Measurements from ENCODE around the gene ZNF511. TPM values are rescaled to one million over a fixed set of nuclear protein-coding genes. Genes with fewer than 3 reads are reported as not detected.

ZNF511 gene
- total RNA-seq, 2 experiments from 2014 or later = 68.8 to 95.0 TPM

- POLR2A ChIA-PET = interaction anchor here (0.6 kb wide), 1 partner anchor 86 kb away, joined by 3 read pairs; no protein-coding TSS in a partner anchor
- CTCF ChIA-PET (ENCODE audit: unreplicated experiment) = no interaction called here
- Histone ChIP-seq H3K27ac (ENCODE audit: low read depth, low read length, poor library complexity, severe bottlenecking) (no peak overlapping the region), H3K4me2 (ENCODE audit: low read length) (no peak overlapping the region), H3K9me2 (ENCODE audit: insufficient read depth, low read length) (no peaks in the 10 kb centered on the region), H4K20me1 (ENCODE audit: insufficient read depth, low read length) (no peaks in the 10 kb centered on the region), H3K9me3 (ENCODE audit: low read length) (no peaks in the 10 kb centered on the region), H3K36me3 (ENCODE audit: insufficient read depth, low read length) (peaks cover 38% of the 10 kb centered on the region), H2AFZ (ENCODE audit: low read length) (no peak overlapping the region), H3K4me1 (ENCODE audit: insufficient read depth, low read length, poor library complexity, severe bottlenecking) (peaks cover 5% of the 10 kb centered on the region), H3K79me2 (ENCODE audit: insufficient read depth, low read depth, low read length) (peaks cover 30% of the 10 kb centered on the region), H3K4me3 (ENCODE audit: low read depth, low read length, poor library complexity, severe bottlenecking) (no peak overlapping the region)
- TF ChIP-seq CTCF (conservative IDR thresholded peaks at IDR 0.05; ENCODE audit: low read length) (no peak), EZH2phosphoT487 (IDR thresholded peaks at IDR 0.05; ENCODE audit: borderline replicate concordance, low read depth, low read length) (no peak)
- intact Hi-C loops (cut with micrococcal nuclease; ENCODE audit: unreplicated experiment) = no loop called here
- no TSS peak for BruUV-seq (replicated peaks)
- DNase-seq (ENCODE audit: low spot score) = no peak
These were observed 5.5 kb upstream of the ZNF511 start for GRCh38 chr10:133303206-133303605.

GRCh38 chr10:133306097-133306476 lies 2.6 kb upstream of the ZNF511 start:
- Histone ChIP-seq H3K79me2 (ENCODE audit: insufficient read depth, low read depth, low read length) (peaks cover 33% of the 10 kb centered on the region), H3K4me3 (ENCODE audit: low read depth, low read length, poor library complexity, severe bottlenecking) (no peak overlapping the region), H2AFZ (ENCODE audit: low read length) (no peak overlapping the region), H3K4me1 (ENCODE audit: insufficient read depth, low read length, poor library complexity, severe bottlenecking) (peaks cover 12% of the 10 kb centered on the region), H3K9me2 (ENCODE audit: insufficient read depth, low read length) (no peaks in the 10 kb centered on the region), H4K20me1 (ENCODE audit: insufficient read depth, low read length) (no peaks in the 10 kb centered on the region), H3K9me3 (ENCODE audit: low read length) (no peaks in the 10 kb centered on the region), H3K27ac (ENCODE audit: low read depth, low read length, poor library complexity, severe bottlenecking) (no peak overlapping the region), H3K36me3 (ENCODE audit: insufficient read depth, low read length) (peaks cover 24% of the 10 kb centered on the region), H3K4me2 (ENCODE audit: low read length) (no peak overlapping the region)
- no TSS peak for BruUV-seq (replicated peaks)
- TF ChIP-seq EZH2phosphoT487 (IDR thresholded peaks at IDR 0.05; ENCODE audit: borderline replicate concordance, low read depth, low read length) = no peak
- TF ChIP-seq CTCF (conservative IDR thresholded peaks at IDR 0.05; ENCODE audit: low read length) = no peak
- CTCF ChIA-PET (ENCODE audit: unreplicated experiment) = no interaction called here
- intact Hi-C loops (cut with micrococcal nuclease; ENCODE audit: unreplicated experiment) = loop anchor here (5.0 kb wide), 2 partner anchors 44 to 86 kb away; partner anchors contain the start of gene MTG1
- DNase-seq (ENCODE audit: low spot score) = no peak
- POLR2A ChIA-PET = interaction anchor here (1.2 kb wide), 1 partner anchor 84 kb away, joined by 3 read pairs; no protein-coding TSS in a partner anchor

GRCh38 chr10:133306941-133307379 lies 1.8 kb upstream of the ZNF511 start:
- ChIA-PET CTCF (ENCODE audit: unreplicated experiment) (interaction anchor here (1.1 kb wide), 1 partner anchor 23 kb away, joined by 3 read pairs; no protein-coding TSS in a partner anchor), POLR2A (interaction anchor here (1.2 kb wide), 1 partner anchor 83 kb away, joined by 3 read pairs; no protein-coding TSS in a partner anchor)
- no peak for DNase-seq (ENCODE audit: low spot score)
- H3K4me1 ChIP-seq (ENCODE audit: insufficient read depth, low read length, poor library complexity, severe bottlenecking) = peaks cover 12% of the 10 kb centered on the region
- intact Hi-C loops (cut with micrococcal nuclease; ENCODE audit: unreplicated experiment) = loop anchor here (1.0 to 5.0 kb wide), 3 partner anchors 45 to 190 kb away; partner anchors contain the start of gene MTG1
- BruUV-seq (replicated peaks) = no TSS peak
- peak overlapping the region; percentile 88 for H3K4me2 ChIP-seq (ENCODE audit: low read length)
- no peak for TF ChIP-seq EZH2phosphoT487 (IDR thresholded peaks at IDR 0.05; ENCODE audit: borderline replicate concordance, low read depth, low read length)
- peaks cover 33% of the 10 kb centered on the region for H3K79me2 ChIP-seq (ENCODE audit: insufficient read depth, low read depth, low read length)
- no peak overlapping the region for H2AFZ ChIP-seq (ENCODE audit: low read length)
- no peak overlapping the region for H3K27ac ChIP-seq (ENCODE audit: low read depth, low read length, poor library complexity, severe bottlenecking)
- H3K9me2 ChIP-seq (ENCODE audit: insufficient read depth, low read length) = no peaks in the 10 kb centered on the region
- H3K4me3 ChIP-seq (ENCODE audit: low read depth, low read length, poor library complexity, severe bottlenecking) = peak overlapping the region; percentile 82
- H3K36me3 ChIP-seq (ENCODE audit: insufficient read depth, low read length) = peaks cover 32% of the 10 kb centered on the region
- H4K20me1 ChIP-seq (ENCODE audit: insufficient read depth, low read length) = no peaks in the 10 kb centered on the region
- H3K9me3 ChIP-seq (ENCODE audit: low read length) = no peaks in the 10 kb centered on the region

Measured in OCI-LY7 (cell line).